Subcutaneous abdominal adipose tissue (tissue), 5 donors: ENCODE measurements around the gene RNASEH2B.

Source experiments
- H3K27ac ChIP-seq: one replicate; pipeline ENCODE4 v1.7.0; 2013; ENCODE audit warnings: low read depth, mild to moderate bottlenecking, inconsistent platforms, low read length, moderate library complexity
- H3K27me3 ChIP-seq, 5 donors: one replicate each; pipeline ENCODE4 v1.7.0; 2013; ENCODE audit warnings: low read length in 5 of 5, inconsistent platforms in 1 of 5; ENCODE audit not compliant: control insufficient read depth in 5 of 5, insufficient read depth in 4 of 5
- H3K36me3 ChIP-seq, 5 donors: one replicate each; pipeline ENCODE4 v1.7.0; 2013; ENCODE audit warnings: low read length in 5 of 5; ENCODE audit not compliant: control insufficient read depth in 5 of 5, insufficient read depth in 5 of 5
- H3K4me1 ChIP-seq, 5 donors: one replicate each; pipeline ENCODE4 v1.7.0; 2013; ENCODE audit warnings: low read length in 5 of 5, mild to moderate bottlenecking in 3 of 5, moderate library complexity in 1 of 5; ENCODE audit not compliant: control insufficient read depth in 5 of 5, insufficient read depth in 5 of 5
- H3K4me3 ChIP-seq, 5 donors: one replicate each; pipeline ENCODE4 v1.7.0; 2013; ENCODE audit warnings: low read length in 5 of 5, low read depth in 1 of 5
- H3K9ac ChIP-seq, 5 donors: one replicate each; pipeline ENCODE4 v1.7.0; 2013; ENCODE audit warnings: low read length in 5 of 5, mild to moderate bottlenecking in 4 of 5, moderate library complexity in 3 of 5
- H3K9me3 ChIP-seq, 5 donors: one replicate each; pipeline ENCODE4 v1.7.0; 2013; ENCODE audit warnings: low read length in 5 of 5; ENCODE audit not compliant: control insufficient read depth in 5 of 5
- donor health status: healthy.
- donor health status: healthy.
- donor health status: healthy.
- donor health status: healthy.
- donor health status: healthy.

RNASEH2B gene

DNA sequence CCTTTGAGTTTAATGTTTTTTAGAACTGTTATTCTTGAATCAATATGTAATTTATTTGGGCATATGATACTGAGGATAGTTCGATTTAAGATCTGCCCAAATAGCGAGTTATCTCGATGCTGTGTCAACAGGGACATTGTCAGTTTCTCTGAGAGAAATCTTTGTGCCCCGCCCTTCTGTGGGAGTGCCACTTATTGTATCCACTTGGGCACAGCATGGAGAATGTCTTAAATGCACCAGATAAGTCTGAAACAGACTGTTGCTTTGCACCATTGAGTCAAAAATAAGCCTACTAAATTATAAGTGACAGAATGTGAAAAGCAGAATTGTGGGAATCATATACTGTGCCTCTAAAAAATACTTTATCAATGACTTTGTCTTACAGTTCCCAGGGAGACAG is 45.6 kb downstream of the RNASEH2B start:
- H3K4me1 ChIP-seq: peaks cover 0 to 7% (median 0%) of the 10 kb centered on the region in 5 donors
- H3K4me3 ChIP-seq: no peak overlapping the region
- no peaks in the 10 kb centered on the region for H3K9me3 ChIP-seq
- H3K9ac ChIP-seq: no peak overlapping the region
- H3K27ac ChIP-seq: no peak overlapping the region
- H3K36me3 ChIP-seq: peaks cover 3 to 32% (median 8%) of the 10 kb centered on the region in 5 donors
- H3K27me3 ChIP-seq: no peaks in the 10 kb centered on the region

DNA sequence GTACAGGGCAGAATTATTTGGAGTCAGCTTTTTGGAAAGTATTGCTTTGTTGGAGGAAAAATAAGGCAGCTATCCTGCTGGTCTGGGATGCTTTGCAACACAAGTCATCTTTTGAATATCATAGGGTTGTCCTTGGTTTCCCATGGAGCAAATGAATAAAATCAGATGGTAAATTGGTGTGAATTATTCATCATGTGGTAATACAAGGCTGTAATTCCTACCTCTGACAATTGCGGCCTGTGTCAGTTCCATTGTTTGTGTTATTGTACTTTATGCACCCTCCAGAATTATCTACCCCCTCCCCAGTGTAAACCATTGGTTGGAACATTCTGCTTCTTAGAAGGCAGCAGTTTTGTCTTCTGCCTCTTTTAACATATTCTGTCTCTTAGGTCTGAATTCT is 46.2 kb downstream of the RNASEH2B start:
- Histone ChIP-seq H3K9me3 (no peaks in the 10 kb centered on the region), H3K9ac (no peak overlapping the region), H3K36me3 (peaks cover 0 to 29% (median 9%) of the 10 kb centered on the region in 5 donors), H3K27me3 (no peaks in the 10 kb centered on the region), H3K27ac (no peak overlapping the region), H3K4me1 (peaks cover 0 to 6% (median 0%) of the 10 kb centered on the region in 5 donors), H3K4me3 (no peak overlapping the region)

DNA sequence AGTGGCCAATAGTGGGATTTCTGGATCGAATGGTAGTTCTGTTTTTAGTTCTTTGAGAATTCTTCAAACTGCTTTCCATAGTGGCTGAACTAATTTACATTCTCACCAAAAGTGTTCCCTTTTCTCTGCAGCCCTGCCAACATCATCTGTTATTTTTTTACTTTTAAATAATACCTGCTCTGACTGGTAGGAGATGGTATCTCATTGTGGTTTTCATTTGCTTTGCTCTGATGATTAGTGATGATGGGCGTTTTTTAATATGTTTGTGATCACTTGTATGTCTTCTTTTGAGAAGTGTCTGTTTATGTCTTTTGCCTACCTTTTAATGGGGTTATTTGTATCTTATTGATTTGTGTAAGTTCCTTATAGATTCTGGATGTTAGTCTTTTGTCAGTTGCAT is 48.0 kb downstream of the RNASEH2B start:
- no peaks in the 10 kb centered on the region for H3K4me1 ChIP-seq
- H3K9ac ChIP-seq: no peak overlapping the region
- no peaks in the 10 kb centered on the region for H3K9me3 ChIP-seq
- peaks cover 0 to 42% (median 14%) of the 10 kb centered on the region in 5 donors for H3K36me3 ChIP-seq
- no peak overlapping the region for H3K27ac ChIP-seq
- no peak overlapping the region for H3K4me3 ChIP-seq
- H3K27me3 ChIP-seq: no peaks in the 10 kb centered on the region

DNA sequence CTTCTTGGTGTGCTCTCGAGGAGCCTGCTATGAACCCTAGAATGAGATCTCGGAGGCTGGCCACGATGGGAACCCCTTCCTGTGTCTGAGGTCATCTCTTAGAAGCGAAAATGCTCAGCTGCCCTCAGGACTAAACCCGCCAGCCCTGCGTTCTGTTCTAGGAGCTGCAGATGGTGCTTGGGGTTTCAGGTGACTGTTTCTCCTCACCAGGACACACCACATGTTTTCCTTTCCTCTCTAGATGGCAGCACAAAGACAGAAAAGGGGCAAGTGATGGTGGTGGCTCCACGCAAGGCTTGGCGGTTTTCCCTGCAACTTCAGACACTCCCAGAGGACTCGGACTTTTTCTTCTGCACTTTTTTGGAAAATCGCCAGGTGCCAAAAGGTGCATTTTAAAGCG is 60.1 kb downstream of the RNASEH2B start:
- H3K4me3 ChIP-seq: no peak overlapping the region
- H3K36me3 ChIP-seq: peaks cover 11 to 25% (median 18%) of the 10 kb centered on the region in 5 donors
- H3K9me3 ChIP-seq: no peaks in the 10 kb centered on the region
- H3K4me1 ChIP-seq: no peaks in the 10 kb centered on the region
- no peaks in the 10 kb centered on the region for H3K27me3 ChIP-seq
- no peak overlapping the region for H3K27ac ChIP-seq
- H3K9ac ChIP-seq: no peak overlapping the region

DNA sequence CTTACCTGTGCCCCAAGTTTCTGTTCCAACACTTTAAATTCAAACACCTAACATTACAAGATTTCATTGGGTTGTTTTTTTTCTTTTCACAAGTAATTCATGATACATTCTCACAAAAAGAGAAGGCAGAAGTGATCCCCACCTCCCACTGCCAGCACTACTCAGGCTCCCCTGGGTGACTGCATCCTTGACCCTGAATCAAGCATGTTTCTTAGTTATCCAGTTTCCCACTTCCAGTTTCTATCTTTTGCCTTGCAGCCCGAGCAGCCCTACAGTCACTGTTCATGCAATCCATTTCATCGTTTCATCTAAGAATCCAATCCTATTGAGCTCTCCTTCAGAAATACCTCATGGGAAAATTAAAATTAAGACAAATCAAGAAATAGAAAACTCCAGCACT is 61.4 kb downstream of the RNASEH2B start:
- Histone ChIP-seq H3K9ac (no peak overlapping the region), H3K4me1 (no peaks in the 10 kb centered on the region), H3K27ac (no peak overlapping the region), H3K4me3 (no peak overlapping the region), H3K9me3 (no peaks in the 10 kb centered on the region), H3K36me3 (peaks cover 2 to 20% (median 13%) of the 10 kb centered on the region in 5 donors), H3K27me3 (no peaks in the 10 kb centered on the region)

DNA sequence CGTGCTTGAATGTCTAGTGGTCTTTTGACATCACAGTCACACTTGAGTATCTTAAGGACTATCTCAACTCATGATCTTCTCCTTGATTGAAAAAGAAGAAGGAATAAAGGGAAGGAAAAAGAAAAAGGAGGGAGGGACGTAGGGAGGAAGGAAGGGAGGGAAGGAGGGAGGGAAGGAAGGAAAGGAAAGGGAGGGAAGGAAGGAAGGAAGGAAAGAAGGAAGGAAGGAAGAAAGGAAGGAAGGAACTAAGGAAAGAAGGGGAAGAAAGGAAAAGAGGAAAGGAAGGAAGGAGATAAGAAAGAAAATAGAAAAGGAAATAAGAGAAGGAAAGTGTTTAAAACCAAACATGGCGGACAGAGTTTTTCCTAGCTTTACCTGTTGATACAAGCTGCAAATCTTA is 64.7 kb downstream of the RNASEH2B start:
- Histone ChIP-seq H3K4me3 (no peak overlapping the region), H3K9me3 (no peaks in the 10 kb centered on the region), H3K27ac (no peak overlapping the region), H3K27me3 (no peaks in the 10 kb centered on the region), H3K9ac (no peak overlapping the region), H3K36me3 (peaks cover 6 to 16% (median 14%) of the 10 kb centered on the region in 5 donors), H3K4me1 (peaks cover 0 to 6% (median 5%) of the 10 kb centered on the region in 5 donors)

DNA sequence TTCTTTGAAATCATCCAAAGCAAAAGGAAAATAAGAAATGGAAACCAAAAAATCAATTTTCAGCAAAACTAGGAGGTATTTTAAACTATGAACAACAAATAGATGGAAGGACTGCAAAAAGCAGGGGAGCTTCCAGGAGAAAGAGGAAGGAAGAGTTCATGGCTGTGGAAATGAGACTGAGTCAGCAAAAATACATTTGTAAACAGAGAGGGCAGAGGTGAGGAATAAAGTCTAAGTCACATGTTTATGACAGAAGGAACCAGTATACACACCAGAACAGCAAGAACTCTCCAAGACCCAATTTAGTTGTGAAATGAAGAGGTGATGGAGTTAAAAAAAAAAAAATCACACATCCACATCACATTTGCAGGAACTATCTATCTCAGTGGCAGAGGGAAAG is 69.6 kb downstream of the RNASEH2B start:
- H3K9ac ChIP-seq: no peak overlapping the region
- no peak overlapping the region for H3K4me3 ChIP-seq
- no peaks in the 10 kb centered on the region for H3K9me3 ChIP-seq
- H3K27me3 ChIP-seq: no peaks in the 10 kb centered on the region
- no peak overlapping the region for H3K27ac ChIP-seq
- peaks cover 4 to 8% (median 5%) of the 10 kb centered on the region in 5 donors for H3K36me3 ChIP-seq
- peaks cover 0 to 6% (median 5%) of the 10 kb centered on the region in 5 donors for H3K4me1 ChIP-seq

DNA sequence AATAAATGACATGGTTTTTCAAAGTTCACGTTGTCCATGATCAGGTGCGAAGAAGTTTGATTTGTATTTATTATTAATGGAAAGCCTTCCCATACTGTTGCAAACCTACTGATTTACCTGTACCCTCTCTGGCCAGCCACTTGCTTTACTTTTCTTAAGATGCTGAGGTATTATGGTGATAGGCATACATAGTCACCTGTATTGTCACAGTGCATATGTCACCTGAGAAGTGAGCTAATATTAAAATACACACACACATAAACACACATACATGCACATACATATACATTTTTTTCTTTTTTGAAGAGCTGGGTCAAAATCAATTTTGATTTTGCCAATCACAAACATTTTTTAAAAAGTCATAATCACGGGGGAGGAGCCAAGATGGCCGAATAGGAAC is 72.1 kb downstream of the RNASEH2B start:
- Histone ChIP-seq H3K4me3 (no peak overlapping the region), H3K27me3 (no peaks in the 10 kb centered on the region), H3K9ac (no peak overlapping the region), H3K27ac (no peak overlapping the region), H3K36me3 (peaks cover 0 to 3% (median 1%) of the 10 kb centered on the region in 5 donors), H3K9me3 (no peaks in the 10 kb centered on the region), H3K4me1 (peaks cover 0 to 6% (median 5%) of the 10 kb centered on the region in 5 donors)

DNA sequence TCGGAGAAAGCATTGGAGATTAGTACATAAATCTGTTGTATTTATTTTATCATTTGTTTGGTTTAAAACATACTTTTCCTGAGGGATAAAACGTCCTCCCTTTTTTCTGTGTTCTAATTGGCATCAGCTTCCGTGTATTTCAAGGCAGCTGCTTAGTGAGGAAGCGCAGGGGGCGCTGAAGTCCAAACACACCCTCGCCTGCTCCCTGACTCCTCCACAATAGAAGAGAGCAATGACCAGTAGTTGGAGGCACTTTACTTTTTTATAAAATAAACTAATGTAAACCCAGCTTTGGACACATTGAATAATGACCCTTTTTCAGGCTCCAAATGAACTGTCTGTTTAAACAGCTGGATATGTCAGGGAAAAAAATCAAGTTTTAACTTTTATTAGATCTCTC is 79.9 kb downstream of the RNASEH2B start:
- peaks cover 0 to 46% (median 33%) of the 10 kb centered on the region in 5 donors for H3K4me1 ChIP-seq
- no peak overlapping the region for H3K27ac ChIP-seq
- H3K9ac ChIP-seq: no peak overlapping the region
- no peaks in the 10 kb centered on the region for H3K36me3 ChIP-seq
- H3K27me3 ChIP-seq: peaks cover 0 to 4% (median 0%) of the 10 kb centered on the region in 5 donors
- H3K9me3 ChIP-seq: no peaks in the 10 kb centered on the region
- H3K4me3 ChIP-seq: no peak overlapping the region

DNA sequence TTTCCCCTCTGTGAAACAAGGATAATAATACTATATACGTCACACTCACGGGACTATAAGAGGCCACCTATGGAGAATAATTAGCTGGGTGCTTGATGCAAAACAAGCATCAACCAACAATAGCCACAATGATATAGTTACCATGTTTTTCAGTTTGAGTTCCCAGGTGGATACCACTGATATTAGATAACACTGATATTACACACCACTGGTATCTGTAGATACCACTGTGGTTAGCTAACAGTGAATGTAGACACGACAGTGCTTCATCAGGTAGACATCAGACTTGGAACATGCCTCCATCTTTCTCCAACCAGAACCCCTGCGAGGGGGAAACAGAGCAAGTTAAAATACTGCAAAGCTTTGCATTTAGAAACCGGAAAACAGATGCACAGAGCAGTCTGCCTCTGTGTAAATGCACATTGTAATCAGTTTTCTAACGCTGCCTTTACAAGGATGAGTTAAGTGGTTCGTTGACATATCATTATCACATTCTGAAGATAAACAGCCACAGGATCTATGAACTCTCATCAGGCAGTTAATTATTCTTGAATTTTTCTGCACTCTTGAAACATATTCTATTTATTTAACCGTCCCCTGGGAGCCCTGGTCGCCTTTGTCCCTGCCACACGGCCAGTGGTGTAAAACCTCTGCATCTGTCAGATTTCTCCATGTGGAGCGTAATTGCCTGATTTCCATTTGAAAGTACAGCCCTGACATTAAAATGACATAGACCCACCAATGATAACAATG is 80.7 kb downstream of the RNASEH2B start:
- Histone ChIP-seq H3K36me3 (no peaks in the 10 kb centered on the region), H3K27me3 (peaks cover 0 to 4% (median 0%) of the 10 kb centered on the region in 5 donors), H3K4me3 (peak overlapping the region; percentile 7 to 48 (median 8)), H3K27ac (no peak overlapping the region), H3K9me3 (no peaks in the 10 kb centered on the region), H3K9ac (no peak overlapping the region), H3K4me1 (peaks cover 0 to 52% (median 37%) of the 10 kb centered on the region in 5 donors)
